Stimulated activated CD8-positive, alpha-beta memory T cell treated with anti-CD3 and anti-CD28 coated beads, Interleukin-2, amount 100 ng/mL, for 1 hour (primary cell): ENCODE measurements around the gene FCRL2.

Source experiments
- DNase-seq, 2 donors: peaks; one replicate each; pipeline ENCODE4 v3.0.0-alpha.2; 2020; ENCODE audit warnings: low read depth in 2 of 2

FCRL2 gene, protein sequence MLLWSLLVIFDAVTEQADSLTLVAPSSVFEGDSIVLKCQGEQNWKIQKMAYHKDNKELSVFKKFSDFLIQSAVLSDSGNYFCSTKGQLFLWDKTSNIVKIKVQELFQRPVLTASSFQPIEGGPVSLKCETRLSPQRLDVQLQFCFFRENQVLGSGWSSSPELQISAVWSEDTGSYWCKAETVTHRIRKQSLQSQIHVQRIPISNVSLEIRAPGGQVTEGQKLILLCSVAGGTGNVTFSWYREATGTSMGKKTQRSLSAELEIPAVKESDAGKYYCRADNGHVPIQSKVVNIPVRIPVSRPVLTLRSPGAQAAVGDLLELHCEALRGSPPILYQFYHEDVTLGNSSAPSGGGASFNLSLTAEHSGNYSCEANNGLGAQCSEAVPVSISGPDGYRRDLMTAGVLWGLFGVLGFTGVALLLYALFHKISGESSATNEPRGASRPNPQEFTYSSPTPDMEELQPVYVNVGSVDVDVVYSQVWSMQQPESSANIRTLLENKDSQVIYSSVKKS

GRCh38 chr1:157776971-157777391 lies at the start of gene FCRL2:
FCRL2 (minus strand) TSS chr1:157777132; CDS start chr1:157777073, 59 bp downstream.
- DNase-seq: no peak

GRCh38 chr1:157820299-157820698 lies 43.4 kb upstream of the FCRL2 start:
- DNase-seq: no peak

GRCh38 chr1:157819896-157820295 lies 43.0 kb upstream of the FCRL2 start, which contains the start of gene FCRL1:
FCRL1 (minus strand) TSS chr1:157820120; CDS start chr1:157820037, 83 bp downstream.
- no peak for DNase-seq

GRCh38 chr1:157819215-157819614 lies 42.3 kb upstream of the FCRL2 start:
- DNase-seq: no peak

DNA sequence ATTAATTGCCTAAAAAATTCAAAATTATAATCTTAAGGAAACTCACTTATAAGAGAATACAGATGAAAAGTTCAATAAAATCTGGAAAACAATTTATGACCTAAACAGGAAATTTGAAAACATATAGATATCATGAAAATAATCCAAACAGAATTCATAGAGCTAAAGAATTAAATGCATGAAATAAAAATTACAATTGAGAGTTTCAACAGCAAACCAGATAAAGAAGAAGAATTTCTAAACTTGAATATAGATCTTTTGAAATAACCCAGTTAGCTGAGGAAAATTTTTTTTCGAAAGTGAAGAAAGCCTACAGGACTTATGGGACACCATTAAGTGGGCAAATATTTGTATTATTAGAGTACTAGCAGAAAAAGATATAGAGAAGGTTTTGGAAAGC lies 36.3 kb upstream of the FCRL2 start:
- DNase-seq: no peak

DNA sequence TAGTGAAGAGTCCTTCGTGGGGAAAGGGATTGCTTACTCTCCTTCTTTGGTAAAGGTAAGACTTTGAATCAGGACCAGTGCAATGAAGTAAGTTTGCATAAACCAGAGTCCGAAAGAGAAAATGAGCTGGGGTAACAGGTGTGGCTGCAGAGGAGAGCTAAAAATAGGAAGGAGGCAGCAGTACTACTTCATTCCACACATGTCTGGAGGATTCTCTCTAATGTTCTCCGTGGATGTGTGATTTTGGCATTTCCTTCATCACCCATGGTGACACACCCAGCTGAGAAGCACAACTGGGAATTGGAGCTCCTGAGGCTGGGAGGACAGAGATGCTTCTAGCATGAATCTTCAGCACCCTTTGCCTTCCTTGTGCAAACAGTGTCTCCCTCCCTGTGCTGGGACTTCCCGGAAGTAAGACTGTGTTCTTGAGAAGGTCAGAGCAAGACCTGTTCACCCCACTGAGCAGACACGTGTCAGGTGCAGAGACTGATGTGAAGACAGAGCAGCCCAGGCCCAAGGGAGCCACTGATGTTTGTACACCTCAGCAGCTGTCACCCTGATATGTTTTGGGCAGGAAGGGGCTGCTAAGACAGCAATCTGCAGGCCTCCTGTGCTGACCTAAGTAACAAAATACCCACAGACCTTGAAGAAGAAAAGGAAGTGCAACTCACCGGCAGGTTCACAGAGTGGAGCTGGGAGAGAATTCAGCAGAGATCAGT lies 29.7 kb upstream of the FCRL2 start:
- no peak for DNase-seq

GRCh38 chr1:157803851-157804250 lies 26.9 kb upstream of the FCRL2 start:
- no peak for DNase-seq

GRCh38 chr1:157799996-157800395 lies 23.1 kb upstream of the FCRL2 start:
- no peak for DNase-seq

- no peak for DNase-seq
Observed at GRCh38 chr1:157798211-157798610, 21.3 kb upstream of the FCRL2 start.

DNA sequence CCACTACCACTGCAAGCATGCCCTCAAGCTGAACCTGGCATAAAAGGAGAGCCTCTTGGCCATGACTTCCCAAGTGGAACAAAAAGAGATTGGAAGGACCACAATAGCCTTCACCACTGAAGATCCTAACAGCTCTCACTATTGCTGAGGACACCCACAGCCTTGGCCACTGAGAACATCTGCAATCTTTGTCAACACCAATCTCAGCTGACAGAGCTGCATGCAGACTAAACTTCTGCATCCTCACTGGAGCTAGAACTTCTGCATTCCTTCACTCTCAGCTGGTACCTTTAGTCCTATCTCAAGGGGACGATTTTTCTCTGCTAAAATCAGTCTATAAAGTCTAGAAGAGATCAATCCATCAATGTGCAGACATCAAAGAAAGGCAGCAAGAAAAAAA lies 8.3 kb upstream of the FCRL2 start:
- DNase-seq: no peak

GRCh38 chr1:157784801-157785200 lies 7.9 kb upstream of the FCRL2 start:
- no peak for DNase-seq

DNA sequence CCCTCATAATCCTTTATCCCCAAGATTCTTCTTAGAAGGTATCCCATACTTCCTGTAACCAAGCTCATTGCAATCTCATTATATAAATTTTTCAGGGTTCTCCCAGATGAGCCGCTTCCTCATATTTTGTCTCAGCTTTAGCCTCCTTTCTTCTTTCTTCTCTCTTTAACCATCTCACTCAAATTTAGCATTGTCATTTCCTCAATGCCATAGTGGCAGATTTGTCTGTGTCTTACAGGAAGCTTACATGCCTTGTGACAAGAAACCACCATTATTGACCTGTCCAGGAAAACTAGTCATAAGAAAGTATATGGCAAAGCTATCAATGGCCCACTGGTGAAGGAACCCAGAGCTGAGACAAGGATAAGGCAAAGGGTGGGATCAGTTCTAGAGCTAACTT lies 6.0 kb upstream of the FCRL2 start:
- no peak for DNase-seq

- DNase-seq: no peak
Observed at GRCh38 chr1:157781048-157781447, 4.1 kb upstream of the FCRL2 start.

GRCh38 chr1:157775101-157775870 lies 1.6 kb downstream of the FCRL2 start:
- DNase-seq: no peak

DNA sequence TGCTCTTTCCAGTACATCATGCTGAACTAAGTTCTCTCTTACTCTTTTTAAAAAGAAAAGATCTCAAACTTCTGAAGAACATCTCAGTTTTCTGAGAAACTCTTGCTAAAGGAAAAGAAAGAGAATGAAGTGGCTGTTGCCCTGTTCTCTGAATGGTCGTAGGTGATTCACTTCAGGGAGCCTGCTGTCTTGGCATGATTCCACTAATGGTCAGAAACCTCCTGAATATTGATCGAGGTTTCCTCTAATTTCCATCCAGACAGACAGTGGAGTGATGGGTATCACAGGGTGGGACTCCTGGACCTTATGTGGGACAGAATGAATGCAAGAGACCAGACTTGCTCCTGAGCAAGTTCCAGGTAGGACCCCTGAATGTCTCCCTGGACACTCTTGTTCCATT lies 2.5 kb downstream of the FCRL2 start:
- no peak for DNase-seq

GRCh38 chr1:157773493-157774350 lies 3.2 kb downstream of the FCRL2 start:
- DNase-seq: no peak

DNA sequence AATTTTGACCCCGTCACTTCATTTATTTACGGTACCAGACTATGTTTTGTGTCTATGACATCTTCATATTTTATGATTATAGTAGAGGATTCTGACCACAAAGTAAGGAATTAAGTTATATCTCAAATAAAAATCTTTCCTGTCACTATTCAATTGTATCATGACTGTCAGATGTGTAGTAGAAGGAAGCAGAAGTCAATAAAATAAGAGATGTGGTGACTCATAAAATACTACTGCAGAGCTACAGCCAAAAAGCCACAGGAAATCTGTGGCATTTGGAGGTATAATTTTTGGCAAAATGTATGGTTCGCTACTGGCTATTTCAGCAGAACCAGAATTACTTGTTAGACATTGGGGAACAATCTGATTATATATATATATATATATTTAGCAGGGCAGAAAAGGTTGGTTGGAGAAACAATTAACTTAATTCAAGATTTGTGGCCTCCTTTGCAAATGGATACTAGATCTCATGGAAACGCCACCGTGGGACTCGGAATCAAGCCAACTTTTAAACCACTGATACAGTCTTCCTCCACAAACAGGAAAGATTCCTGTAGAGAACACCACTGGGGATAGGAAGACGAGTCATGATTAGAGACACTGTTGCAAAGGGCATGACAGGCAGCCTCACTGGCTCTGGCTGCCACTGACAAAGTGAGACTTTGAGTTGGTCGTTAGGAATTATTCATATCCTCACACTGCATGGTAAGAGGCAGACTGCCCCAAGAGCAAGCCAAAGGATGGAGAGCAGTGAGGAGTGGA lies 5.1 kb downstream of the FCRL2 start:
- DNase-seq: no peak

DNA sequence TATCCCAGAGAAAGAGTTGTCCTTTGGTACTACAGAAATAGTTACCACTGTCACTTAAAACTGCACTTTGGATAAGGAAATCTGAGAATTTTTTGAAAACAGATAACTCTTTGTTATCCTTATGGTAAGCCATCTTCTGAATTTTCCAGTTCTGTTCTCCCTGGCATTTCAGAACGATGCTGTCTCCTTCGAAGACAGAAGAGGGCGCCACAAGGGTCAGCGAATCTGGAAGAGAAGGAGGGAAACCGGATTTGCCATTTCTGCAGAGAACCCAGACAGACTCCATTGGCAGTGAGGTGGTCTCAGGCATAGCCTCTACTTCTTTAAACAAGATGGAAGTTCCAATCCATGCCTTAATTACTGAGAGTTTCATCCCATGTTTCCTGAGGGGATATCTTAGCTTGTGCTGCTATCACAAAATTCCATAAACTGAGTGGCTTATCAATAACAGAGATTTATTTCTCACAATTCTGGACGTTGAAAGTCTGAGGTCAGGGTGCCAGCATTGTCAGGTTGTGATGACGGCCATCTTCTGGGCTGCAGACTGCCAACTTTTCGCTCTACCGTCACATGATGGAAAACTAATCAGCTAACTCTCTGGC lies 6.4 kb downstream of the FCRL2 start:
- DNase-seq: no peak

GRCh38 chr1:157766792-157767191 lies 10.1 kb downstream of the FCRL2 start:
- no peak for DNase-seq

GRCh38 chr1:157758018-157758417 lies 18.9 kb downstream of the FCRL2 start:
- no peak for DNase-seq
